Kidney epithelial cell (primary cell): Measurements from ENCODE around the gene OGFOD3. TPM values are rescaled to one million over a fixed set of nuclear protein-coding genes. Genes with fewer than 3 reads are reported as not detected.
"Not testable (repeated sequence)": the region's sequence is repeated elsewhere in the genome, so short reads cannot be mapped to it uniquely, and the experiment has no call there.

Experiments
- DNase-seq: peaks from one replicate; pipeline ENCODE4 v3.0.0-alpha.2; 2010; ENCODE audit warnings: low read depth
- H3K27me3 ChIP-seq: 2 replicates; pipeline ENCODE4 v1.6.0; 2011; ENCODE audit warnings: low read length; ENCODE audit not compliant: control insufficient read depth, insufficient read depth
- H3K36me3 ChIP-seq: 2 replicates; pipeline ENCODE4 v1.5.1; 2011; ENCODE audit warnings: low read length; ENCODE audit not compliant: control insufficient read depth, insufficient read depth
- H3K4me3 ChIP-seq: 2 replicates; pipeline ENCODE4 v1.5.1; 2011; ENCODE audit warnings: low read depth, mild to moderate bottlenecking, control low read depth, low read length
- total RNA-seq: library from RNA; depleted of rRNA; stranded (reverse); fragments of >200 nt; gene quantifications from 2 replicates; pipeline ENCODE4 v1.2.3, GENCODE V29; 2015
- TF ChIP-seq, protein P1 (sequence below): IDR thresholded peaks from 2 replicates; pipeline ENCODE4 v1.5.1; 2011; ENCODE audit warnings: mild to moderate bottlenecking, moderate library complexity, low read length, control low read depth, inconsistent platforms; ENCODE audit not compliant: insufficient read depth, poor library complexity, severe bottlenecking

The OGFOD3 gene
- total RNA-seq, 1 donor from 2014 or later = 29.8 TPM

- Histone ChIP-seq H3K36me3 (no peaks in the 10 kb centered on the region), H3K27me3 (peaks cover 62% of the 10 kb centered on the region), H3K4me3 (no peak overlapping the region)
- no peak for DNase-seq
- TF ChIP-seq, protein P1, sequence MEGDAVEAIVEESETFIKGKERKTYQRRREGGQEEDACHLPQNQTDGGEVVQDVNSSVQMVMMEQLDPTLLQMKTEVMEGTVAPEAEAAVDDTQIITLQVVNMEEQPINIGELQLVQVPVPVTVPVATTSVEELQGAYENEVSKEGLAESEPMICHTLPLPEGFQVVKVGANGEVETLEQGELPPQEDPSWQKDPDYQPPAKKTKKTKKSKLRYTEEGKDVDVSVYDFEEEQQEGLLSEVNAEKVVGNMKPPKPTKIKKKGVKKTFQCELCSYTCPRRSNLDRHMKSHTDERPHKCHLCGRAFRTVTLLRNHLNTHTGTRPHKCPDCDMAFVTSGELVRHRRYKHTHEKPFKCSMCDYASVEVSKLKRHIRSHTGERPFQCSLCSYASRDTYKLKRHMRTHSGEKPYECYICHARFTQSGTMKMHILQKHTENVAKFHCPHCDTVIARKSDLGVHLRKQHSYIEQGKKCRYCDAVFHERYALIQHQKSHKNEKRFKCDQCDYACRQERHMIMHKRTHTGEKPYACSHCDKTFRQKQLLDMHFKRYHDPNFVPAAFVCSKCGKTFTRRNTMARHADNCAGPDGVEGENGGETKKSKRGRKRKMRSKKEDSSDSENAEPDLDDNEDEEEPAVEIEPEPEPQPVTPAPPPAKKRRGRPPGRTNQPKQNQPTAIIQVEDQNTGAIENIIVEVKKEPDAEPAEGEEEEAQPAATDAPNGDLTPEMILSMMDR = no peak
Observed at GRCh38 chr17:82376042-82376730, 42.2 kb downstream of the OGFOD3 start.

DNA sequence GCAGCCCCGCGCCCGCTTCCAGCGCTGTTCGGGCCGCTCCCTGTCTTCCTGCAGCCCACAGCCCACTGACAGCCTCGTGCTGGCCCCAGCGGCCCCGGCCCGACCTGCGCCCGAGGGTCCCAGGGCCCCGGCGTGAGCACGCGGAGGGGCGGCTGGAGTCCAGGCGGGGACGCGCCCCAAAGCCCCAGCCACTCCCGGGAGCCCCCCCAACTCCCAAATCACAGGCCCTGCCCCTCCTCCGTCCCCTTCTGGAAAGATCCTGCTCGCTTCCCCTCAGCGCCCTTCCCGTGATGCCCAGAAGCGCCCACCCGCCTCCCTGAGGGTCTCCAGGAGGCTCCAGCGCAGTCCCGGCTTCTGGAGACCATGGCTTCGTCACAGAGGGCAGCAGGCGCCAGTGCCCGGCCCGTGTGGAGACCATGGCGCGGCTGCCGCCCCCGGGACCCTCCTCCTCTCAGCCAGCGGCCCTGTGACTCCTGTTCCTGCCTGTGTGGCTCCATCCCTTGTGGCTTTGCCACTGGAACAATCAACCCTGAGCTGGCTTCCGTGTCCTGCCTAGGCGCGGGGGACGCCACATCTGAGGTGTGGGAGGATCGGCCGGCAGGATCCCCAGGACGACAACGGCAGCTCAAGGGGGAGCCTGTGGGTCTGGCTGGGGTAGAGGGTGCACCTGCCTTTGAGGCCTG, 42.9 kb downstream of the OGFOD3 start:
- Histone ChIP-seq H3K36me3 (no peaks in the 10 kb centered on the region), H3K27me3 (peaks cover 65% of the 10 kb centered on the region), H3K4me3 (no peak overlapping the region)
- TF ChIP-seq, protein P1 = no peak
- DNase-seq = no peak

DNA sequence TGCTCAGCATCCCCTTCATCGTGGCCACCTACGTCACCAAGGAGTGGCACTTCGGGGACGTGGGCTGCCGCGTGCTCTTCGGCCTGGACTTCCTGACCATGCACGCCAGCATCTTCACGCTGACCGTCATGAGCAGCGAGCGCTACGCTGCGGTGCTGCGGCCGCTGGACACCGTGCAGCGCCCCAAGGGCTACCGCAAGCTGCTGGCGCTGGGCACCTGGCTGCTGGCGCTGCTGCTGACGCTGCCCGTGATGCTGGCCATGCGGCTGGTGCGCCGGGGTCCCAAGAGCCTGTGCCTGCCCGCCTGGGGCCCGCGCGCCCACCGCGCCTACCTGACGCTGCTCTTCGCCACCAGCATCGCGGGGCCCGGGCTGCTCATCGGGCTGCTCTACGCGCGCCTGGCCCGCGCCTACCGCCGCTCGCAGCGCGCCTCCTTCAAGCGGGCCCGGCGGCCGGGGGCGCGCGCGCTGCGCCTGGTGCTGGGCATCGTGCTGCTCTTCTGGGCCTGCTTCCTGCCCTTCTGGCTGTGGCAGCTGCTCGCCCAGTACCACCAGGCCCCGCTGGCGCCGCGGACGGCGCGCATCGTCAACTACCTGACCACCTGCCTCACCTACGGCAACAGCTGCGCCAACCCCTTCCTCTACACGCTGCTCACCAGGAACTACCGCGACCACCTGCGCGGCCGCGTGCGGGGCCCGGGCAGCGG, 43.6 kb downstream of the OGFOD3 start:
- no peaks in the 10 kb centered on the region for H3K36me3 ChIP-seq
- H3K4me3 ChIP-seq = no peak overlapping the region
- no peak for DNase-seq
- peaks cover 67% of the 10 kb centered on the region for H3K27me3 ChIP-seq
- TF ChIP-seq, protein P1 = no peak

DNA sequence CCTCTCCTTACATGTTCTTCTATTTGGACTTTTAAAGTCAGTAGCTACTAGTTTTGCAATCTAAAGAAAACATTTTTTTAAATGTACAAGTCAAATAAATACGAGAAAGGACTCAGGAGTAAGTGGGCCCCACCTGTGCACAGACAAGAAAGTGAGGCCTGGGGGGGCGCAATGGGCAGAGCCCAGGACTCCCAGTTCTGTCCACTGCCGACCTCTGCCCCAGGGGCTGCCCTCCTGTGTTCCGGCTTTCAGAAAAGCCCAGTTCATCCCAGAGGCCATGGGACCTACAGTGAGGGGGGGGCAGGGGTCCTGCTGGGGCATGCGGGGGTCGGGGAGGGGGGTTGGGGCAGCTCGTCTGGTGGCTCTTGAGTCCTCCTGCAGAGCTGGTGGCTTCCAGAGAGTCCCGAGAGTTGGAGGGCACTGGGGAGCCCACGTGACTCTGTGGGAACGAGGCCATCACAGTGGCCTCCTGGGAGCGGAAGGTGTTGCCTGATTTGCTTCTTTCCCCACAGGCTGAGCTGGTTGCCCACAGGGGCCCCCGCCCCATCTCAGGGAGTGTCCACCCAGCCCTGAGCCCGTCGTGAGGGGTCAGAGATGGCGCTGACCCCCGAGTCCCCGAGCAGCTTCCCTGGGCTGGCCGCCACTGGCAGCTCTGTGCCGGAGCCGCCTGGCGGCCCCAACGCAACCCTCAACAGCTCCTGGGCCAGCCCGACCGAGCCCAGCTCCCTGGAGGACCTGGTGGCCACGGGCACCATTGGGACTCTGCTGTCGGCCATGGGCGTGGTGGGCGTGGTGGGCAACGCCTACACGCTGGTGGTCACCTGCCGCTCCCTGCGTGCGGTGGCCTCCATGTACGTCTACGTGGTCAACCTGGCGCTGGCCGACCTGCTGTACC, 44.4 kb downstream of the OGFOD3 start:
- H3K27me3 ChIP-seq = peaks cover 64% of the 10 kb centered on the region
- H3K4me3 ChIP-seq = no peak overlapping the region
- H3K36me3 ChIP-seq = no peaks in the 10 kb centered on the region
- DNase-seq = no peak
- TF ChIP-seq, protein P1 = no peak

DNA sequence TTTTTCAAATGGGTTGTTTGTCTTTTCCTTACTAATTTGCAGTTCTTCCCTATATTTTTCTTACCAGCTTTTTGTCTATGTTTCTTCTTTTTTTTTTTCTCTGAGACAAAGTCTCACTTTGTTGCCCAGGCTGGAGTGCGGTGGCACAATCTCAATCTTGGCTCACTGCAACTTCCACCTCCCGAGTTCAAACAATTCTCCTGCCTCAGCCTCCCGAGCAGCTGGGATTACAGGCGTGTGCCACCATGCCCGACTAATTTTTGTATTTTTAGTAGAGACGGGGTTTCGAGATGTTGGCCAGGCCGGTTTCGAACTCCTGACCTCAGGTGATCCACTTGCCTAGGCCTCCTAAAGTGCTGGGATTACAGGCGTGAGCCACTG, 45.3 kb downstream of the OGFOD3 start:
- DNase-seq, H3K36me3 ChIP-seq: not testable (repeated sequence)
- H3K27me3 ChIP-seq = peaks cover 59% of the 10 kb centered on the region

More for the DNA sequence above, 45.3 kb downstream of the OGFOD3 start:
- H3K4me3 ChIP-seq = not testable (repeated sequence)
